HL-60 (cell line): ENCODE data around the gene DIP2B.

ENCODE experiments used
- DNase-seq, 2 experiments: peaks; one replicate each; pipeline ENCODE4 v3.0.0-alpha.2; 2010 to 2020; ENCODE audit warnings: low read depth in 1 of 2, low spot score in 1 of 2
- H3K27ac ChIP-seq: fragments of 250-450 bp; sonication (Bioruptor Pico); replicated peaks from 2 replicates; pipeline ENCODE4 v1.5.1; 2020; ENCODE audit warnings: mild to moderate bottlenecking, moderate library complexity
- H3K27me3 ChIP-seq: fragments of 250-450 bp; sonication (Bioruptor Pico); 2 replicates; pipeline ENCODE4 v1.5.1; 2021; ENCODE audit warnings: mild to moderate bottlenecking, moderate library complexity; ENCODE audit not compliant: insufficient read depth, poor library complexity, severe bottlenecking
- H3K4me3 ChIP-seq: replicated peaks from 2 replicates; pipeline ENCODE4 v1.5.1; 2011; ENCODE audit warnings: mild to moderate bottlenecking, control low read depth, low read length; ENCODE audit not compliant: insufficient read depth
- CTCF ChIP-seq: IDR thresholded peaks from one replicate; pipeline ENCODE4 v1.5.1; 2011; ENCODE audit warnings: low read length, control low read depth, inconsistent platforms; ENCODE audit not compliant: insufficient read depth
- GABPA ChIP-seq: IDR thresholded peaks from 2 replicates; pipeline ENCODE4 v1.6.1; 2012; ENCODE audit warnings: low read depth
- POLR2AphosphoS5 ChIP-seq: IDR thresholded peaks from 2 replicates; pipeline ENCODE4 v1.6.1; 2012; ENCODE audit warnings: low read depth
- REST ChIP-seq: IDR thresholded peaks from 2 replicates; pipeline ENCODE4 v1.6.1; 2012; ENCODE audit warnings: low read depth; ENCODE audit not compliant: insufficient replicate concordance
- SPI1 ChIP-seq: IDR thresholded peaks from 2 replicates; pipeline ENCODE4 v1.6.1; 2012; ENCODE audit warnings: low read depth, mild to moderate bottlenecking, borderline replicate concordance

The DIP2B gene

GRCh38 chr12:50699154-50699553 is 194.4 kb downstream of the DIP2B start:
- no peak for DNase-seq
- no peaks in the 10 kb centered on the region for H3K27me3 ChIP-seq
- TF ChIP-seq SPI1 (no peak), GABPA (no peak), POLR2AphosphoS5 (no peak), CTCF (no peak), REST (no peak)
- no peak overlapping the region for H3K27ac ChIP-seq
- no peak overlapping the region for H3K4me3 ChIP-seq

- H3K27ac ChIP-seq, result no peak overlapping the region
- TF ChIP-seq REST (no peak), CTCF (no peak), GABPA (no peak), POLR2AphosphoS5 (no peak)
- no peak for DNase-seq
- H3K27me3 ChIP-seq, result no peaks in the 10 kb centered on the region
- H3K4me3 ChIP-seq, result no peak overlapping the region
Measured at GRCh38 chr12:50699940-50700339, 195.2 kb downstream of the DIP2B start.

- TF ChIP-seq SPI1, result no peak
- no peak for TF ChIP-seq CTCF
- no peak for TF ChIP-seq POLR2AphosphoS5
- TF ChIP-seq REST, result no peak
- TF ChIP-seq GABPA, result no peak
- DNase-seq, result no peak
- H3K4me3 ChIP-seq, result no peak overlapping the region
- H3K27ac ChIP-seq, result no peak overlapping the region
- H3K27me3 ChIP-seq, result no peaks in the 10 kb centered on the region
Measured at GRCh38 chr12:50706606-50707005, 201.8 kb downstream of the DIP2B start.
